A549 (cell line): ENCODE data around the gene PMPCA. TPM values are rescaled to one million over a fixed set of nuclear protein-coding genes. Genes with fewer than 3 reads are reported as not detected.

Source experiments
- ATAC-seq, 2 experiments: fragments of 200-7000 bp in 1 of 2; fragments of >200 bp in 1 of 2; cut with Nextera tagmentation in 1 of 2; cut with Tn5 transposase in 1 of 2; 3 replicates each; pipeline versions ENCODE4 v1.8.0 to v1.9.1; 2018 to 2020; ENCODE audit warnings: mild to moderate bottlenecking in 1 of 2, moderate library complexity in 1 of 2
- CTCF ChIA-PET: fragments of 300-600 bp; sonication (Branson Sonifier 250); formaldehyde crosslinking; extraction: SDS; loops from one replicate; lab custom pipeline; 2021; ENCODE audit warnings: antibody characterized with exemption, inconsistent platforms; lab: Yijun Ruan, JAX
- POLR2A ChIA-PET: fragments of 350-600 bp; formaldehyde crosslinking; extraction: SDS; loops from one replicate; lab custom pipeline; 2021; ENCODE audit warnings: antibody characterized with exemption, inconsistent platforms; lab: Yijun Ruan, JAX
- DNase-seq, 2 experiments: peaks; one replicate each; pipeline versions ENCODE4 v3.0.0 to v3.0.0-alpha.2; 2011 to 2016; ENCODE audit warnings: low read depth in 1 of 2, low spot score in 1 of 2
- FAIRE-seq: peaks from 2 replicates; lab custom pipeline; 2011; peaks lifted over from hg19 to GRCh38; lab: Jason Lieb, UNC
- H3K27ac ChIP-seq, 2 experiments: fragments of >200 bp; sonication (Bioruptor Twin); formaldehyde crosslinking; 3 replicates each; pipeline ENCODE4 v1.5.1; 2016 to 2017
- H3K4me1 ChIP-seq: fragments of >200 bp; sonication (Bioruptor Twin); formaldehyde crosslinking; 3 replicates; pipeline ENCODE4 v1.6.1; 2016
- H3K4me2 ChIP-seq: fragments of >200 bp; sonication (Bioruptor Twin); formaldehyde crosslinking; 3 replicates; pipeline ENCODE4 v1.6.1; 2016
- H3K4me3 ChIP-seq: fragments of >200 bp; sonication (Bioruptor Twin); formaldehyde crosslinking; 3 replicates; pipeline ENCODE4 v1.5.1; 2016
- H3K9me3 ChIP-seq: fragments of >200 bp; sonication (Bioruptor Twin); formaldehyde crosslinking; 3 replicates; pipeline ENCODE4 v1.6.1; 2016
- CBX2 ChIP-seq: fragments of 200-600 bp; sonication (generic); IDR thresholded peaks from 2 replicates; pipeline ENCODE4 v1.6.1; 2016; ENCODE audit warnings: low read depth, mild to moderate bottlenecking, borderline replicate concordance
- CBX8 ChIP-seq: fragments of 200-600 bp; sonication (generic); IDR thresholded peaks from 2 replicates; pipeline ENCODE4 v1.6.1; 2016
- EHF ChIP-seq: fragments of 250-450 bp; sonication (Bioruptor Pico); IDR thresholded peaks from 2 replicates; pipeline ENCODE4 v1.5.0; 2020; ENCODE audit warnings: mild to moderate bottlenecking
- EHMT2 ChIP-seq: fragments of 200-600 bp; sonication (generic); IDR thresholded peaks from 2 replicates; pipeline ENCODE4 v1.6.1; 2016; ENCODE audit warnings: antibody characterized with exemption, low read depth, mild to moderate bottlenecking, moderate library complexity
- EP300 ChIP-seq, 2 experiments: fragments of >200 bp; sonication (Bioruptor Twin); formaldehyde crosslinking; IDR thresholded peaks; 2 replicates in 1 of 2; 3 replicates in 1 of 2; pipeline ENCODE4 v1.6.1; 2016 to 2017
- ESRRA ChIP-seq: fragments of 150-350 bp; IDR thresholded peaks from 2 replicates; pipeline ENCODE4 v1.6.1; 2014; ENCODE audit warnings: mild to moderate bottlenecking, low read length, borderline replicate concordance
- FOSL2 ChIP-seq, 2 experiments: fragments of 450-650 bp in 1 of 2; fragments of >200 bp in 1 of 2; sonication (Bioruptor Twin) in 1 of 2; formaldehyde crosslinking; IDR thresholded peaks; 2 replicates each; pipeline versions ENCODE4 v1.5.0 to v1.6.1; 2016 to 2020; ENCODE audit warnings: mild to moderate bottlenecking in 1 of 2, moderate library complexity in 1 of 2
- FOXS1 ChIP-seq: fragments of 250-450 bp; sonication (Bioruptor Pico); IDR thresholded peaks from 2 replicates; pipeline ENCODE4 v1.5.0; 2020; ENCODE audit warnings: mild to moderate bottlenecking, moderate library complexity
- GATA3 ChIP-seq: IDR thresholded peaks from 2 replicates; pipeline ENCODE4 v1.6.1; 2012; ENCODE audit warnings: borderline replicate concordance
- JUN ChIP-seq, 2 experiments: fragments of >200 bp; sonication (Bioruptor Twin); formaldehyde crosslinking; IDR thresholded peaks; 2 replicates in 1 of 2; 3 replicates in 1 of 2; pipeline ENCODE4 v1.6.1; 2016 to 2017
- JUNB ChIP-seq: fragments of >200 bp; sonication (Bioruptor Twin); formaldehyde crosslinking; IDR thresholded peaks from 2 replicates; pipeline ENCODE4 v1.6.1; 2016
- KDM1A ChIP-seq: fragments of 200-600 bp; sonication (generic); IDR thresholded peaks from 2 replicates; pipeline ENCODE4 v1.6.1; 2016; ENCODE audit warnings: low read depth, mild to moderate bottlenecking
- MAFK ChIP-seq: fragments of 450-650 bp; IDR thresholded peaks from 2 replicates; pipeline ENCODE4 v1.6.1; 2014; ENCODE audit not compliant: partially characterized antibody
- MAZ ChIP-seq: fragments of 150-350 bp; IDR thresholded peaks from 2 replicates; pipeline ENCODE4 v1.6.1; 2014; ENCODE audit warnings: antibody characterized with exemption, low read depth, low read length, borderline replicate concordance
- NFE2L2 ChIP-seq: fragments of 150-350 bp; conservative IDR thresholded peaks from 2 replicates; pipeline ENCODE4 v1.6.1; 2014; ENCODE audit warnings: low read length
- NR3C1 ChIP-seq: fragments of >200 bp; sonication (Bioruptor Twin); formaldehyde crosslinking; IDR thresholded peaks from 3 replicates; pipeline ENCODE4 v1.6.1; 2017
- POLR2A ChIP-seq: IDR thresholded peaks from 2 replicates; pipeline ENCODE4 v1.6.1; 2012; ENCODE audit warnings: mild to moderate bottlenecking, low read length
- RCOR1 ChIP-seq: fragments of 150-350 bp; IDR thresholded peaks from 2 replicates; pipeline ENCODE4 v1.6.1; 2014; ENCODE audit warnings: antibody characterized with exemption, low read length, low read depth
- RFX5 ChIP-seq: fragments of 450-650 bp; IDR thresholded peaks from 2 replicates; pipeline ENCODE4 v1.7.1; 2014; ENCODE audit warnings: antibody characterized with exemption, mild to moderate bottlenecking, moderate library complexity
- SMC3 ChIP-seq: fragments of >200 bp; sonication (Bioruptor Twin); formaldehyde crosslinking; IDR thresholded peaks from 3 replicates; pipeline ENCODE4 v1.6.1; 2018; ENCODE audit warnings: inconsistent platforms
- SREBF2 ChIP-seq: fragments of 450-650 bp; IDR thresholded peaks from 2 replicates; pipeline ENCODE4 v1.6.1; 2014; ENCODE audit warnings: mild to moderate bottlenecking, moderate library complexity
- TP53 ChIP-seq: fragments of 250-450 bp; sonication (Bioruptor Pico); IDR thresholded peaks from 2 replicates; pipeline ENCODE4 v1.5.0; 2021; ENCODE audit warnings: mild to moderate bottlenecking, moderate library complexity
- ZFP36 ChIP-seq: fragments of 450-650 bp; IDR thresholded peaks from 2 replicates; pipeline ENCODE4 v1.6.1; 2014; ENCODE audit warnings: borderline replicate concordance; ENCODE audit not compliant: partially characterized antibody
- ZNF302 ChIP-seq: fragments of 250-450 bp; sonication (Bioruptor Pico); IDR thresholded peaks from 2 replicates; pipeline ENCODE4 v1.9.0; 2021; ENCODE audit warnings: inconsistent platforms, mild to moderate bottlenecking, moderate library complexity
- WGBS: methylation state at CpG from one replicate; pipeline ENCODE4 v1.1.6; 2017; ENCODE audit errors: missing lambda C conversion rate; 5-methylcytosine and 5-hydroxymethylcytosine counted together
- polyA plus RNA-seq, 4 experiments: library from polyadenylated mRNA; depleted of rRNA in 3 of 4; stranded (reverse); fragments of >200 nt; fragmentation: RNase III in 1 of 4; extraction: RNeasy Plus Mini Kit Qiagen cat#74134 plus additional on column Dnase treatment in 1 of 4; gene quantifications; 2 replicates in 3 of 4; 3 replicates in 1 of 4; pipeline ENCODE4 v1.2.3, GENCODE V29; 2011 to 2017
- TF ChIP-seq, protein P1 (sequence below): fragments of 250-450 bp; sonication (Bioruptor Pico); IDR thresholded peaks from 2 replicates; pipeline ENCODE4 v1.5.0; 2021; ENCODE audit warnings: mild to moderate bottlenecking, moderate library complexity, borderline replicate concordance
- TF ChIP-seq, protein P2 (sequence below): fragments of 450-650 bp; IDR thresholded peaks from 2 replicates; pipeline ENCODE4 v1.6.1; 2014; ENCODE audit warnings: antibody characterized with exemption
- TF ChIP-seq, protein P3 (sequence below): fragments of 200-600 bp; sonication (generic); IDR thresholded peaks from 2 replicates; pipeline ENCODE4 v1.6.1; 2016; ENCODE audit warnings: antibody characterized with exemption, mild to moderate bottlenecking, moderate library complexity
- TF ChIP-seq, protein P4 (sequence below): IDR thresholded peaks from 2 replicates; pipeline ENCODE4 v1.6.1; 2012
- TF ChIP-seq, protein P5 (sequence below): fragments of >200 bp; sonication (Bioruptor Twin); formaldehyde crosslinking; IDR thresholded peaks from 3 replicates; pipeline ENCODE4 v1.6.1; 2016

Gene PMPCA
- polyA plus RNA-seq, 2 of the 4 experiments (the other 2 are of a cell fraction): 71.1 to 89.2 TPM

DNA sequence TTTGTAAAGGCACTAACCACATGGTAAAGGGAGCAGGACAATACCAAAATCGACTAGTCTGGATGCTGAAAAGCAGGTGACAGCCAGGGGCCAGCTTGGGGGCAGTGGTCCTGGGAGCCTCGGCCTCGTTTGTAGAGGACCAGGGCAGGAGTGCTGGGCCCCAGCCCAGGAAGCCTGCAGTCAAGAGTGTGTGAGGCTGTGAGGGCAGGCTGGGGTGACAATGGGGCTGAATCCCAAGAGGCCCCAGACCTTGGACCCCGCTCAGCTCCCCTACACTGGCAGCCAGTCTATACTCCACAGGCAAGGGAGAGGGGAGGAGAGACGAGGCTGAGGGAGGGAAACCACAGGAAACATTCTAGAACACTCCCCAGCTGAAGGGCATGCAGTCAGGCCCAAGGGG, 31.8 kb downstream of the PMPCA start:
- Histone ChIP-seq H3K4me3 (no peak overlapping the region), H3K27ac (no peak overlapping the region), H3K9me3 (no peaks in the 10 kb centered on the region), H3K4me2 (no peak overlapping the region), H3K4me1 (peaks cover 14% of the 10 kb centered on the region)
- TF ChIP-seq NFE2L2: no peak
- TF ChIP-seq NR3C1: no peak
- TF ChIP-seq KDM1A: no peak
- TF ChIP-seq RCOR1: no peak
- no peak for TF ChIP-seq TP53 (CRISPR knock-in tag)
- TF ChIP-seq EHMT2: no peak
- TF ChIP-seq FOXS1: no peak
- TF ChIP-seq JUNB: no peak
- no peak for TF ChIP-seq POLR2A
- no peak for TF ChIP-seq GATA3
- TF ChIP-seq EP300 (IDR thresholded peaks at IDR 0.05): no peak
- no peak for TF ChIP-seq ESRRA
- no peak for TF ChIP-seq ZFP36
- no peak for TF ChIP-seq EHF (CRISPR knock-in tag)
- TF ChIP-seq CBX8: no peak
- WGBS: 87% methylated on average over 5 of the region's 5 CpGs
- FAIRE-seq (no peak), DNase-seq (no peak), ATAC-seq (no peak)
- POLR2A ChIA-PET: no interaction called here
- CTCF ChIA-PET: interaction anchor here (0.6 to 2.0 kb wide), 13 partner anchors 11 to 189 kb away, joined by 3 to 9 read pairs (median 4); no protein-coding TSS in a partner anchor

DNA sequence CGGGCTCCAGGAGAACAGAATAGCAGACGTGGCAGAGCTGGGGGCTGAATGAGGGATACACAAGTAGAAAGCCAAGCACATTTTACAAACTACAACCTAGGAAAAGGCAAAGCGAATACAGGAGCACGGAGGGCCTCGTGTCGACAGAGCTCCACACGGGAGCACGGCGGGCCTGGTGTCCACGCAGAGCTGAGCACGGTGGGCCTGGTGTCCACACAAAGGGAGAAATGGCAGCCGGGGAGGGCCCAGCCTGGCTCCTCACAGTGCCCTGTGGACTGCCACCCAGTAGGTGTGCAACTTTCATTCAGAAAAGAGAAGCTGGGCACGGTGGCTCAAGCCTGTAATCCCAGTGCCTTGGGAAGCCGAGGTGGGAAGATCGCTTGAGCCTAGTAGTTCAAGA, 32.6 kb downstream of the PMPCA start:
- Histone ChIP-seq H3K27ac (no peak overlapping the region), H3K4me2 (no peak overlapping the region), H3K4me3 (no peak overlapping the region), H3K9me3 (no peaks in the 10 kb centered on the region), H3K4me1 (peaks cover 6% of the 10 kb centered on the region)
- CTCF ChIA-PET: interaction anchor here (0.6 to 2.0 kb wide), 10 partner anchors 10 to 188 kb away, joined by 3 to 6 read pairs (median 3); no protein-coding TSS in a partner anchor
- TF ChIP-seq, protein P1, sequence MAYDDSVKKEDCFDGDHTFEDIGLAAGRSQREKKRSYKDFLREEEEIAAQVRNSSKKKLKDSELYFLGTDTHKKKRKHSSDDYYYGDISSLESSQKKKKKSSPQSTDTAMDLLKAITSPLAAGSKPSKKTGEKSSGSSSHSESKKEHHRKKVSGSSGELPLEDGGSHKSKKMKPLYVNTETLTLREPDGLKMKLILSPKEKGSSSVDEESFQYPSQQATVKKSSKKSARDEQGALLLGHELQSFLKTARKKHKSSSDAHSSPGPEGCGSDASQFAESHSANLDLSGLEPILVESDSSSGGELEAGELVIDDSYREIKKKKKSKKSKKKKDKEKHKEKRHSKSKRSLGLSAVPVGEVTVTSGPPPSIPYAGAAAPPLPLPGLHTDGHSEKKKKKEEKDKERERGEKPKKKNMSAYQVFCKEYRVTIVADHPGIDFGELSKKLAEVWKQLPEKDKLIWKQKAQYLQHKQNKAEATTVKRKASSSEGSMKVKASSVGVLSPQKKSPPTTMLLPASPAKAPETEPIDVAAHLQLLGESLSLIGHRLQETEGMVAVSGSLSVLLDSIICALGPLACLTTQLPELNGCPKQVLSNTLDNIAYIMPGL (CRISPR knock-in tag): no peak
- TF ChIP-seq KDM1A (no peak), SREBF2 (no peak), MAFK (no peak)
- no peak for FAIRE-seq
- no peak for DNase-seq
- POLR2A ChIA-PET: no interaction called here
- ATAC-seq: no peak
- WGBS: 92% methylated on average over 15 of the region's 15 CpGs

DNA sequence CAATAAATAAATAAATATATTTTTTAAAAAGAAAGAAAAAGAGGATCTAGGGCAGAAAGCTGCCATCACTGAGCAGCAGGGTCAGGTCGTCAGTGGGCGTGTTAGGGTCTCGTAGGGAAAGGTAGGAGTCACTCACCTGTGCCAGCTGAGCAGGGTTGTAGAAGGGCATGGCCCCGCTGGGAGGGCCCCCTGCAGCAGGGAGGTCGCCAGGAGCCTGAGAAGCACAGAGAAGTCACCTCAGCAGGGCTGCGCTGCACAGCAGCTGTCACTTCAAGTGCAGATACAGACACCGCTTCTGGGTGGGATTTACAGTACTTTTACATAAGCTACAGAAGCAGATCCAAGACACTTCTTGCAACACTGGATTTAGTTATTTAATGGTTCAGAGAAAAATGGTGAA, 33.2 kb downstream of the PMPCA start:
- CTCF ChIA-PET: interaction anchor here (0.6 to 2.0 kb wide), 8 partner anchors 9 to 188 kb away, joined by 3 to 6 read pairs (median 3); no protein-coding TSS in a partner anchor
- TF ChIP-seq MAFK (no peak), MAZ (no peak), JUN (IDR thresholded peaks at IDR 0.05) (no peak), RFX5 (no peak), ZNF302 (CRISPR knock-in tag) (no peak), ESRRA (no peak), SMC3 (no peak), CBX2 (no peak), EP300 (IDR thresholded peaks at IDR 0.05) (no peak), FOSL2 (IDR thresholded peaks at IDR 0.05) (no peak), FOSL2 (CRISPR knock-in tag; IDR thresholded peaks at IDR 0.05) (no peak)
- TF ChIP-seq, protein P2, sequence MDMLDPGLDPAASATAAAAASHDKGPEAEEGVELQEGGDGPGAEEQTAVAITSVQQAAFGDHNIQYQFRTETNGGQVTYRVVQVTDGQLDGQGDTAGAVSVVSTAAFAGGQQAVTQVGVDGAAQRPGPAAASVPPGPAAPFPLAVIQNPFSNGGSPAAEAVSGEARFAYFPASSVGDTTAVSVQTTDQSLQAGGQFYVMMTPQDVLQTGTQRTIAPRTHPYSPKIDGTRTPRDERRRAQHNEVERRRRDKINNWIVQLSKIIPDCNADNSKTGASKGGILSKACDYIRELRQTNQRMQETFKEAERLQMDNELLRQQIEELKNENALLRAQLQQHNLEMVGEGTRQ: no peak
- TF ChIP-seq, protein P3, sequence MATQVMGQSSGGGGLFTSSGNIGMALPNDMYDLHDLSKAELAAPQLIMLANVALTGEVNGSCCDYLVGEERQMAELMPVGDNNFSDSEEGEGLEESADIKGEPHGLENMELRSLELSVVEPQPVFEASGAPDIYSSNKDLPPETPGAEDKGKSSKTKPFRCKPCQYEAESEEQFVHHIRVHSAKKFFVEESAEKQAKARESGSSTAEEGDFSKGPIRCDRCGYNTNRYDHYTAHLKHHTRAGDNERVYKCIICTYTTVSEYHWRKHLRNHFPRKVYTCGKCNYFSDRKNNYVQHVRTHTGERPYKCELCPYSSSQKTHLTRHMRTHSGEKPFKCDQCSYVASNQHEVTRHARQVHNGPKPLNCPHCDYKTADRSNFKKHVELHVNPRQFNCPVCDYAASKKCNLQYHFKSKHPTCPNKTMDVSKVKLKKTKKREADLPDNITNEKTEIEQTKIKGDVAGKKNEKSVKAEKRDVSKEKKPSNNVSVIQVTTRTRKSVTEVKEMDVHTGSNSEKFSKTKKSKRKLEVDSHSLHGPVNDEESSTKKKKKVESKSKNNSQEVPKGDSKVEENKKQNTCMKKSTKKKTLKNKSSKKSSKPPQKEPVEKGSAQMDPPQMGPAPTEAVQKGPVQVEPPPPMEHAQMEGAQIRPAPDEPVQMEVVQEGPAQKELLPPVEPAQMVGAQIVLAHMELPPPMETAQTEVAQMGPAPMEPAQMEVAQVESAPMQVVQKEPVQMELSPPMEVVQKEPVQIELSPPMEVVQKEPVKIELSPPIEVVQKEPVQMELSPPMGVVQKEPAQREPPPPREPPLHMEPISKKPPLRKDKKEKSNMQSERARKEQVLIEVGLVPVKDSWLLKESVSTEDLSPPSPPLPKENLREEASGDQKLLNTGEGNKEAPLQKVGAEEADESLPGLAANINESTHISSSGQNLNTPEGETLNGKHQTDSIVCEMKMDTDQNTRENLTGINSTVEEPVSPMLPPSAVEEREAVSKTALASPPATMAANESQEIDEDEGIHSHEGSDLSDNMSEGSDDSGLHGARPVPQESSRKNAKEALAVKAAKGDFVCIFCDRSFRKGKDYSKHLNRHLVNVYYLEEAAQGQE: no peak
- TF ChIP-seq, protein P4, sequence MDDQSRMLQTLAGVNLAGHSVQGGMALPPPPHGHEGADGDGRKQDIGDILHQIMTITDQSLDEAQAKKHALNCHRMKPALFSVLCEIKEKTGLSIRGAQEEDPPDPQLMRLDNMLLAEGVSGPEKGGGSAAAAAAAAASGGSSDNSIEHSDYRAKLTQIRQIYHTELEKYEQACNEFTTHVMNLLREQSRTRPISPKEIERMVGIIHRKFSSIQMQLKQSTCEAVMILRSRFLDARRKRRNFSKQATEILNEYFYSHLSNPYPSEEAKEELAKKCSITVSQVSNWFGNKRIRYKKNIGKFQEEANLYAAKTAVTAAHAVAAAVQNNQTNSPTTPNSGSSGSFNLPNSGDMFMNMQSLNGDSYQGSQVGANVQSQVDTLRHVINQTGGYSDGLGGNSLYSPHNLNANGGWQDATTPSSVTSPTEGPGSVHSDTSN: no peak
- TF ChIP-seq, protein P5, sequence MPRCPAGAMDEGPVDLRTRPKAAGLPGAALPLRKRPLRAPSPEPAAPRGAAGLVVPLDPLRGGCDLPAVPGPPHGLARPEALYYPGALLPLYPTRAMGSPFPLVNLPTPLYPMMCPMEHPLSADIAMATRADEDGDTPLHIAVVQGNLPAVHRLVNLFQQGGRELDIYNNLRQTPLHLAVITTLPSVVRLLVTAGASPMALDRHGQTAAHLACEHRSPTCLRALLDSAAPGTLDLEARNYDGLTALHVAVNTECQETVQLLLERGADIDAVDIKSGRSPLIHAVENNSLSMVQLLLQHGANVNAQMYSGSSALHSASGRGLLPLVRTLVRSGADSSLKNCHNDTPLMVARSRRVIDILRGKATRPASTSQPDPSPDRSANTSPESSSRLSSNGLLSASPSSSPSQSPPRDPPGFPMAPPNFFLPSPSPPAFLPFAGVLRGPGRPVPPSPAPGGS: no peak

More for the DNA sequence above, 33.2 kb downstream of the PMPCA start:
- no peak overlapping the region for H3K27ac ChIP-seq
- no peak overlapping the region for H3K4me2 ChIP-seq
- H3K4me3 ChIP-seq: no peak overlapping the region
- WGBS: 96% methylated on average over 7 of the region's 7 CpGs
- ATAC-seq (no peak), DNase-seq (no peak), FAIRE-seq (no peak)
- no peaks in the 10 kb centered on the region for H3K9me3 ChIP-seq
- POLR2A ChIA-PET: no interaction called here
- peaks cover 4% of the 10 kb centered on the region; the same call in 1 of the 3 replicates for H3K4me1 ChIP-seq
